Stomach (tissue), 4 donors: ENCODE results near the gene PSMD8.

ENCODE experiments used
- CTCF ChIP-seq, 7 experiments: fragments of 450-650 bp in 4 of 7; fragments of 200-600 bp in 3 of 7; sonication (generic) in 3 of 7; IDR thresholded peaks; one replicate each; pipeline ENCODE4 v1.5.1; 2016 to 2019; ENCODE audit warnings: antibody characterized with exemption in 7 of 7, control low read depth in 2 of 7, mild to moderate bottlenecking in 1 of 7
- POLR2A ChIP-seq, 4 donors: fragments of 450-650 bp; IDR thresholded peaks; one replicate each; pipeline ENCODE4 v1.6.1; 2016; ENCODE audit warnings: antibody characterized with exemption in 4 of 4, control low read depth in 2 of 4, mild to moderate bottlenecking in 1 of 4, moderate library complexity in 1 of 4

- no peak for TF ChIP-seq POLR2A (IDR thresholded peaks at IDR 0.05)
- no peak for TF ChIP-seq CTCF (IDR thresholded peaks at IDR 0.05)
Measured at GRCh38 chr19:38417146-38417543, 42.8 kb downstream of the PSMD8 start.
